BE2C (cell line): ENCODE data around the gene SRGAP3.
"Not testable (repeated sequence)": the region's sequence is repeated elsewhere in the genome, so short reads cannot be mapped to it uniquely, and the experiment has no call there.

Source experiments
- DNase-seq: peaks from one replicate; pipeline ENCODE4 v3.0.0-alpha.2; 2020
- H3K27me3 ChIP-seq: fragments of 250-450 bp; sonication (Bioruptor Pico); 2 replicates; pipeline ENCODE4 v1.5.1; 2020; ENCODE audit warnings: mild to moderate bottlenecking
- H3K36me3 ChIP-seq: fragments of 250-450 bp; sonication (Bioruptor Pico); 2 replicates; pipeline ENCODE4 v1.5.1; 2020; ENCODE audit warnings: mild to moderate bottlenecking
- H3K4me1 ChIP-seq: fragments of 250-450 bp; sonication (Bioruptor Pico); 2 replicates; pipeline ENCODE4 v1.5.1; 2020
- H3K4me3 ChIP-seq: 2 replicates; pipeline ENCODE4 v1.5.1; 2011; ENCODE audit warnings: low read depth, low read length
- H3K9me3 ChIP-seq: fragments of 250-450 bp; sonication (Bioruptor Pico); 2 replicates; pipeline ENCODE4 v1.5.1; 2020
- CTCF ChIP-seq: IDR thresholded peaks from 2 replicates; pipeline ENCODE4 v1.5.1; 2012; ENCODE audit warnings: mild to moderate bottlenecking, low read depth, low read length

Gene SRGAP3

DNA sequence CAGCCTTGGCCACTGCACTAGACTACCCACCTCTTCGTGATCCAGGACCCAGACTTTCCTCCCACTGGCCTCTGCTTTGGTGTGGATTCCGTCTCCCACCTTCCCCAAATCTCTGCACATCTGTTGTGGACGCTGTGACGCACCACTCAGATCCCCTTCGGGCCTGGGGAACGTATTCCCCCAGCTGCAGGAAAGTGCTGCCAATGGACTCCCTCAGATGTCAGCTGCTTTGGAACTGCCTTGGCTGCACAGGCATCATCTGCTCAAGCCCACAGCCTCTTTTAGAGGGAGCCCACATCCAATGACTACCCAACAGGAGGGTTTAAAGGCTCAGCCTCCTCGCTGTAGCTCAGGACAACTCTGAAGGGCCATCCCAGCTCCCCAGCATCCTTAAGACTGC lies 152.0 kb downstream of the SRGAP3 start:
- Histone ChIP-seq H3K4me3 (no peak overlapping the region), H3K36me3 (no peaks in the 10 kb centered on the region), H3K4me1 (no peaks in the 10 kb centered on the region), H3K9me3 (no peaks in the 10 kb centered on the region), H3K27me3 (no peaks in the 10 kb centered on the region)
- no peak for TF ChIP-seq CTCF
- no peak for DNase-seq

DNA sequence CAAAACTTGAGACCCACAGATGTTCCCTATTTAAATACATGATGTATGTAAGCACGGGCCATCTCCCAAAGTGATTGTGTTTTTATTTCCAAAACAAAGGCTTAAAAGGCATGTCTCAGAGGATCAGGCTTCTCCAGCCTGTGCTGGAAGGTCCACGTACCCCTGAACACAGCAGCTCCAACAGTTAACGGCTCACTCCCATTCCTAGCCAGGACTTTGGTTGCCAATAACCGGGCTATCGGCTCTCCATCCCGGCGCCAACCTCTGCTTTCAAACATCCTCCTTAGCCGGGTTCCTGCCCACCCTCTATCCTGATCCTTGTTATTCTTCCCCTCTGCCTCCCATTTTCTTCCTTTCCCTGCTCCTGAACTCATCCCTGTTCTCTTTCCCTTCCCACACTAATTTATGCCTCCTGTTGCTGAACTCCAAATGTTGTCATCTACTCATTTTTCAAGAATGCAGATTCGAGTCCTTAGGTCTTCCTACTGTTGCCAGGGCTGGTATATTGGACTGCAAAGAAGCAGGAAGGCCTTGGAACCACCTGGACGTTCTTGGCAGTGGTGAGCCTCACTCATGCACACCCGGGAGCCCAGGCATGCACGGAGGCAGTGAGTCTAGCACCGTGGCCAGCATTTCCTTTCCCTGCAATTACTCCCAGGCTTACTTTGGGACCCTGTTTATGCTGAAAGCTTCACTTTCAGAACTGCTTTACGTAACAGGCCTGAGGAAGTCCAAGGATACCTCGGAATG lies 157.8 kb downstream of the SRGAP3 start:
- TF ChIP-seq CTCF, result no peak
- no peak overlapping the region for H3K4me3 ChIP-seq
- H3K27me3 ChIP-seq, result no peaks in the 10 kb centered on the region
- no peak for DNase-seq
- no peaks in the 10 kb centered on the region for H3K4me1 ChIP-seq
- H3K36me3 ChIP-seq, result no peaks in the 10 kb centered on the region
- no peaks in the 10 kb centered on the region for H3K9me3 ChIP-seq

DNA sequence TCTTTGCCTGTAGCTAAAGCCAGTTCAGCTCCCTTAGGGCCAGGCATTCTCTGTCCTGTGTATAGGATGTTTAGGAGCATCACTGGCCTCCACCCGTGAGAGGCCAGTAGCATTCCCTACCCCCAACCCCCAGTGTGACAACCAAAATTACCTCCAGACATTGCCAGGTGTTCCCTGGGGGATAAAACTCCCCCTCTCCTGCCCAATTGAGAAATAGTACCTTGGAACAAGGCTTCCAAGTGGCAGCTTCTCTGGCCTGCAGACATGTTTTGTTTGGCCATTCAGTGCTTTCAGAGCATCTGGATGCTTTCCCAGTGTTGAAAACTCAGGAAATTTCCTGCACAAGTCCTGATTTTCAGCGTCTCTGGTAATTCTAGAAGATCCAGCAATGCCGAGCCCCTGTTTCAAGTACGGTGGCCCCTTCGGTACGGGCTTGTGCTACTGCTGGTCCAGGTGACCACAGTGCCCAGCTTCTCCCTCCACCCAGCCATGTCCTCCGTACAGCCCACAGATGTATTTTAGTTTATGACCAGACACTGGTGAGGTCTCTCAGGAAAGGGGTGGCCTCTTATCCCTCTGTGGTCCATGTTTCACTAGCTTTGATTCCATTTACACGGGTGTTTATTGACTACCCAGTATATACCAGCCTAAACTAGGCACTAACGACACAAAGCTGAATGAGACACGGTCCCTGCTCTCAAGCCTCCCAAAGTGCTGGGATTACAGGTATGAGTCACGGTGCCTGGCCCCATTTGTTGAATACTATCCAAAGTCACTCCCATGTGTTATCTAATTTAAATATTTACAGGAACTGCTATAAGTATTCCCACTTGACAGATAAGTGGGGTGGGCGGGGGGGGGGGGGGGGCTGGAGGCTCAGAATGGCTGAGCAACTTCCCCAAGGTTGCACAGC lies 160.7 kb downstream of the SRGAP3 start:
- no peak for TF ChIP-seq CTCF
- Histone ChIP-seq H3K9me3 (no peaks in the 10 kb centered on the region), H3K36me3 (no peaks in the 10 kb centered on the region), H3K27me3 (no peaks in the 10 kb centered on the region), H3K4me1 (no peaks in the 10 kb centered on the region), H3K4me3 (no peak overlapping the region)
- no peak for DNase-seq

DNA sequence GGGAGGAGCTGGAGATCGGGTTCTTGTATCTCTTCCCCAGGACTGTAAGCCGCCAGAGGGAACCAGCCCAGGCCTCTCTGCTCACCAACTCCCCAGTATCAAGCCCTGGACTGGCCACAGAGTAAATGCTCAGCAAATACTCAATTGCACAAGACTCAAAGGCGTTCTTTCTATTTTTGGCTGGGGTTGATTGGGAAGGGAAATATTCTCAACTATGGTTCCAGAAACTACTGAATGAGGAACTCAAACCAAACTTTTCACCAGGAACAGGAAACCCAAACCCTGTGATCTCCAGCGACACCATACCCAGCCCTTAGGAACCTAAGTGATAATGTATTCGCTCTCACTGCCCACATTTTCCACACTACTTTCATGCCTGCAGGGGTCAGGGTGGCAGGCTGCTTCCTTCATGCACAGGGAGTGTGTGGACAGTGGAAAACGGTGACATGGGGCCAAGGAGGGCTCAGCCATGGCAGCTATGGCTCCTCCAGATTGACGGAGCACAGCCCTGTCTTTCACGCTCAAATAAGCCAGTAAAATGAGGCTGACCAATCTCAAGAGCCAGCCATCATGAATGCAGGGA lies 161.5 kb downstream of the SRGAP3 start:
- H3K36me3 ChIP-seq, result no peaks in the 10 kb centered on the region
- no peaks in the 10 kb centered on the region for H3K9me3 ChIP-seq
- no peaks in the 10 kb centered on the region for H3K4me1 ChIP-seq
- no peak overlapping the region for H3K4me3 ChIP-seq
- H3K27me3 ChIP-seq, result no peaks in the 10 kb centered on the region
- no peak for DNase-seq
- no peak for TF ChIP-seq CTCF

DNA sequence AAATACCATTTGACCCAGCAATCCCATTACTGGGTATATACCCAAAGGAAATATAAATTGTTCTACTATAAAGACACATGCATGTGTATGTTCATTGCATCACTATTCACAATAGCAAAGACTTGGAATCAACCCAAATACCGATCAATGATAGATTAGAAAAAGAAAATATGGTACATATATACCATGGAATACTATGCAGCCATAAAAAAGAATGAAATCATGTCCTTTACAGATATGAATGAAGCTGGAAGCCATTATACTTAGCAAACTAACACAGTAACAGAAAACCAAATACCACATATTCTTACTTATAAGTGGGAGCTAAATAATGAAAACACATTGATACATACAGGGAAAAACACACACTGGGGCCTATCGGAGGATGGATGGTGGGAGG lies 164.0 kb downstream of the SRGAP3 start:
- not testable (repeated sequence) for H3K4me3 ChIP-seq, H3K4me1 ChIP-seq, H3K36me3 ChIP-seq, DNase-seq, H3K27me3 ChIP-seq, H3K9me3 ChIP-seq

- TF ChIP-seq CTCF, result no peak
- Histone ChIP-seq H3K27me3 (no peaks in the 10 kb centered on the region), H3K9me3 (no peaks in the 10 kb centered on the region), H3K4me3 (no peak overlapping the region), H3K36me3 (no peaks in the 10 kb centered on the region), H3K4me1 (no peaks in the 10 kb centered on the region)
- no peak for DNase-seq
Observed at GRCh38 chr3:9081184-9081818, 168.1 kb downstream of the SRGAP3 start.
